Stimulated activated CD4-positive, alpha-beta T cell treated with anti-CD3 and anti-CD28 coated beads, Interleukin-4, amount 100 ng/mL, for 4 hours (primary cell): Measurements from ENCODE around the gene PIK3C2G.
"Not testable (repeated sequence)": the region's sequence is repeated elsewhere in the genome, so short reads cannot be mapped to it uniquely, and the experiment has no call there.

Experiments
- DNase-seq, 2 experiments: peaks; one replicate each; pipeline ENCODE4 v3.0.0-alpha.2; 2020

Gene PIK3C2G

GRCh38 chr12:18261273-18261672 lies at the start of gene PIK3C2G:
Gene PIK3C2G (plus strand): TSS chr12:18261518. CDS start chr12:18282082, 20,564 bp downstream.
- DNase-seq: no peak

- DNase-seq: no peak
Observed at GRCh38 chr12:18217966-18218365, 43.4 kb upstream of the PIK3C2G start.

- DNase-seq: no peak
Observed at GRCh38 chr12:18221726-18222125, 39.6 kb upstream of the PIK3C2G start.

- DNase-seq: no peak
Observed at GRCh38 chr12:18222699-18223098, 38.6 kb upstream of the PIK3C2G start.

GRCh38 chr12:18224745-18225144 lies 36.6 kb upstream of the PIK3C2G start:
- no peak for DNase-seq

- DNase-seq: no peak
Observed at GRCh38 chr12:18239526-18239925, 21.8 kb upstream of the PIK3C2G start.

- DNase-seq: no peak
Observed at GRCh38 chr12:18242380-18243089, 18.8 kb upstream of the PIK3C2G start.

GRCh38 chr12:18243238-18243637 lies 18.1 kb upstream of the PIK3C2G start:
- no peak for DNase-seq

GRCh38 chr12:18246066-18246465 lies 15.3 kb upstream of the PIK3C2G start:
- no peak for DNase-seq

GRCh38 chr12:18250313-18250916 lies 10.9 kb upstream of the PIK3C2G start:
- DNase-seq: no peak

- DNase-seq: no peak
Observed at GRCh38 chr12:18254081-18254480, 7.2 kb upstream of the PIK3C2G start.

- DNase-seq: not testable (repeated sequence)
Observed at GRCh38 chr12:18255004-18255403, 6.3 kb upstream of the PIK3C2G start.

- DNase-seq: no peak
Observed at GRCh38 chr12:18257251-18257650, 4.1 kb upstream of the PIK3C2G start.

- DNase-seq: no peak
Observed at GRCh38 chr12:18258929-18259328, 2.4 kb upstream of the PIK3C2G start.

GRCh38 chr12:18259906-18260682 lies 1.2 kb upstream of the PIK3C2G start:
- DNase-seq: no peak

GRCh38 chr12:18261906-18262305 lies 588 bp downstream of the PIK3C2G start:
- DNase-seq: no peak

GRCh38 chr12:18262514-18262913 lies 1.2 kb downstream of the PIK3C2G start:
- no peak for DNase-seq

- DNase-seq: no peak
Observed at GRCh38 chr12:18264581-18265075, 3.3 kb downstream of the PIK3C2G start.

- DNase-seq: no peak
Observed at GRCh38 chr12:18267427-18268099, 6.2 kb downstream of the PIK3C2G start.

GRCh38 chr12:18270958-18271460 lies 9.7 kb downstream of the PIK3C2G start:
- no peak for DNase-seq

- DNase-seq: no peak
Observed at GRCh38 chr12:18275981-18276380, 14.7 kb downstream of the PIK3C2G start.

- no peak for DNase-seq
Observed at GRCh38 chr12:18277196-18277595, 15.9 kb downstream of the PIK3C2G start.

- no peak for DNase-seq
Observed at GRCh38 chr12:18280728-18281127, 19.4 kb downstream of the PIK3C2G start.
